LHCN-M2 (cell line): ENCODE results near the gene MIB2. TPM values are rescaled to one million over a fixed set of nuclear protein-coding genes. Genes with fewer than 3 reads are reported as not detected.
"Not testable (repeated sequence)": the region's sequence is repeated elsewhere in the genome, so short reads cannot be mapped to it uniquely, and the experiment has no call there.

Source experiments
- DNase-seq: peaks from one replicate; pipeline ENCODE4 v3.0.0-alpha.2; 2012; ENCODE audit warnings: low read depth
- total RNA-seq: library from RNA; depleted of rRNA; stranded (reverse); fragments of >200 nt; gene quantifications from 2 replicates; pipeline ENCODE4 v1.2.3, GENCODE V29; 2014

MIB2 gene
- total RNA-seq, 1 experiment from 2014 or later = 43.6 TPM

DNA sequence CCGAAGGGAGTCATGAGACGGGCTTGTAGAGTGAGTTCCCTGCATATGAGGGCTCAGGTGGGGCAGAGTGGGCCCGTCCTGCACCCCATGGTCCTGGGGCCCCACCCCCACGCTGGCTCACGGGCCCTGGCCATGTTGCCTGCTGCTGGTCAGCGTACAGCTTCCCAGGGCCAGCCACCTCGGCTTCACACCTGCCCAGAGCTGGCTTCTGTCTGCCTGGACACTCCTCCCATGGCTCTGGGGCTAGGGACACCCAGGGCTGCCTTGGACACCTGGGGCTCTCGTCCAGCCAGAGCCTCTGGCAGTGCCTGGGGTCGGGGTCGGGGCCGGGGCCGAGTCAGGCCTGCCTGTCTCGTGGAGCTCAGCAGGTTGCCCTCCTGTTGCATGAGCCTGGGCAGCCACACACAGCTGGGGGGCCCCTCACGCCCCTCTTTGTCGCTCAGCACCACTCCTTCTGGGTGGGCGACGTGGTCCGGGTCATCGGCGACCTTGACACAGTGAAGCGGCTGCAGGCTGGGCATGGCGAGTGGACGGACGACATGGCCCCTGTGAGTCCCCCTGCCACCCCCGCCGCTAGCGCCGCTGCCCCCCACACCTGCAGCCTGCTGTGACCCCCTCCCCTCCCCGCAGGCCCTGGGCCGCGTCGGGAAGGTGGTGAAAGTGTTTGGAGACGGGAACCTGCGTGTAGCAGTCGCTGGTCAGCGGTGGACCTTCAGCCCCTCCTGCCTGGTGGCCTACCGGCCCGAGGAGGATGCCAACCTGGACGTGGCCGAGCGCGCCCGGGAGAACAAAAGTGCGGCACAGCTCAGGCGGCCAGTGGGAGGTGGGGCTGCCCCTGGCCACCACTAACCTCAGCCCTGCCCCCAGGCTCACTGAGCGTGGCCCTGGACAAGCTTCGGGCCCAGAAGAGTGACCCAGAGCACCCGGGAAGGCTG is 11.2 kb downstream of the MIB2 start:
- no peak for DNase-seq

DNA sequence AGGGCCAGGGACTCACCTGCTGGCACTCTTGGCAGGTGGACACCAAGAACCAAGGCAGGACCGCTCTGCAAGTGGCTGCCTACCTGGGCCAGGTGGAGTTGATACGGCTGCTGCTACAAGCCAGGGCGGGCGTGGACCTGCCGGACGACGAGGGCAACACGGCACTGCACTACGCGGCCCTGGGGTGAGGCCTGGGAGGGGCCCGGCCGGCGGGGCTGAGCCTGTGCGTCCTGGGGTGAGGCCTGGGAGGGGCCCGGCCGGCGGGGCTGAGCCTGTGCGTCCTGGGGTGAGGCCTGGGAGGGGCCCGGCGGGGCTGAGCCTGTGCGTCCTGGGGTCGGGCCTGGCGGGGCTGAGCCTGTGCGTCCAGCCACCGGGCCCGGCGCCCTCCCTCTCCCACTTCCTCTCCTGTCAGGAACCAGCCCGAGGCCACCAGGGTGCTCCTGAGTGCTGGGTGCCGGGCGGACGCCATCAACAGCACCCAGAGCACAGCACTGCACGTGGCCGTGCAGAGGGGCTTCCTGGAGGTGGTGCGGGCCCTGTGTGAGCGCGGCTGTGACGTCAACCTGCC is 12.0 kb downstream of the MIB2 start:
- no peak for DNase-seq

GRCh38 chr1:1627829-1628753 is 12.8 kb downstream of the MIB2 start:
- DNase-seq = no peak

DNA sequence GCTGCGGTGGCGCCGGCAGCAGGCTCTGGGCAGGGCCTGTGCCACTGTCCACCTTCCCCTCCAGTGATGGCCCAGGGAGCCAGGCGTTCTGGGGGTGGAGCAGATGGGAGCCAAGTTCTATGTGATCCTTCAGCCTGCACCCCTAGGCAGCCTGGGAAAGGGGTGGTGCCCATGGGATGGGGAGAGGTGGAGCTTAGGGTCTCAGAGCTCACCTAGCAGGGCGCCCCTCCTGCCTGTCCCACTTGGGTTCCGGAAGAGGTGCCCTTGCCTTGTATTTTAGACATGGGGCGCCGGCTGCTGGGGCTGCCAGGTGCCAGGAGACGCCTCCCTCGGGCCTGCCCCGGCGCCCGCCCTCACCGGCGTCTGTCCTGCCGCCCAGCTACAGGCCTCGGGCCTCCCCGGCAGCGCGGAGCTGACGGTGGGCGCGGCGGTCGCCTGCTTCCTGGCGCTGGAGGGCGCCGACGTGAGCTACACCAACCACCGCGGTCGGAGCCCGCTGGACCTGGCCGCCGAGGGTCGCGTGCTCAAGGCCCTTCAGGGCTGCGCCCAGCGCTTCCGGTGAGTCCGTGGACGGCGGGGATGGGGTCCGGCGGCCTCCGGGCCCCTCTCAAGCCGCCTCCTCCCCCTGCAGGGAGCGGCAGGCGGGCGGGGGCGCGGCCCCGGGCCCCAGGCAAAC is 13.6 kb downstream of the MIB2 start:
- DNase-seq = no peak

GRCh38 chr1:1629430-1630190 is 14.3 kb downstream of the MIB2 start:
- DNase-seq = no peak

DNA sequence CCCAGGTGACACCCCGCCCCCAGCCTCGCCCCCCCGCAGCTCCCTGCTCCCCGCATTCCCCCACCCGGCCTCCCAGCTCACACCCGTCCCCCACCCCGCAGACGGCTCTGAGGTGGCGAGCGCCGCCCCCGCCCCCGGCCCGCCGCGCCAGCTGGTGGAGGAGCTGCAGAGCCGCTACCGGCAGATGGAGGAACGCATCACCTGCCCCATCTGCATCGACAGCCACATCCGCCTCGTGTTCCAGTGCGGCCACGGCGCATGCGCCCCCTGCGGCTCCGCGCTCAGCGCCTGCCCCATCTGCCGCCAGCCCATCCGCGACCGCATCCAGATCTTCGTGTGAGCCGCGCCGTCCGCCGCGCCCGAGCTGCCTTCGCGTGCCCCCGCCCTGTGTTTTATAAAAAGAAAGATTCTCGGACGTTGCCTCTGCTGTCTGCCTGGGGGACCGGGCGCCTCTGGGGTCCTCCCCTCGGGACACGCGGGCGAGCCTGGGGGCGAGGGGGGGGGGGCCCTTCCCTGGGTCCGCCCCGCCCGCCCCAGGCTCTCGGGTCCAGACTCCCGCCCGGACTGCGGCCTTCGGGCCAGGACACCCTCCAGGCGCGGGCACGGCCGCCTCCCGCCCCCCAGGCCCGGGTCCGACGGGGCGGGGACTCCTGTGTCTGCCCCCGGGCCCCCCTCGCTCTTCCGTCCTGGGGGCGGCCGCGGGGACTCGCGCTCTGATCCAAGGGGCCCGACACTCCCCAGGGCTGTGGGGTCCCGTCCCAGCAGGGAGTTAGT is 15.1 kb downstream of the MIB2 start:
- DNase-seq = no peak

GRCh38 chr1:1630965-1631781 is 15.9 kb downstream of the MIB2 start:
- DNase-seq = no peak

DNA sequence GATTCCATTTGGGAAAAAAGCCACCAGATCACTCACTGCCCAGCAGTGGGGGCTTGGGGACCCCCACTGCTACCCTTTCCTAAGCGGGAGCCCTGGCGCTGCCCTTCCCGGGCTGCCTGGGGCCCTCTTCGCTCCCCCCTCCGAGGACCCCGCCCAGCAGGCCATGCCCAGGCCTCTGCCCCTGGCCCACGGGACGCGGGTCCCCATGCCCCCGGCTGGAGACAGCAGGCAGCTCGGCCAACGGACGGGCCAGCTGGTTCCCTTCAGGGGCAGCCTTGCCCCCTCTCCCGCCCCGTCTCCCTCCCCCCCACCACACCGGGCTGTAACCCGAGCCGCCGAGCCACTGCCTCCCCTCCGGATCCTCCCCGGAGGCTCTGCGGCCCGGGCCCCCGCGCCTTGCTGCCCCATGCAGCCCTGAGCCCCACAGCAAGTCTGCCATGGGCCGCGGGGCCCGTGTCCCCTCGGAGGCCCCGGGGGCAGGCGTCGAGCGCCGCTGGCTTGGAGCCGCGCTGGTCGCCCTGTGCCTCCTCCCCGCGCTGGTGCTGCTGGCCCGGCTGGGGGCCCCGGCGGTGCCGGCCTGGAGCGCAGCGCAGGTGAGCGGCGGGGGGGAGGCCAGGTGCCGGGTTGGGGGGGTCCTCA is 16.6 kb downstream of the MIB2 start, which contains the start of gene MMP23B:
TSS of gene MMP23B (plus strand) at position 392 of the 639 bp plus-strand sequence. CDS start at position 438, 46 bp downstream.
- no peak for DNase-seq

- DNase-seq = not testable (repeated sequence)
Measured at GRCh38 chr1:1633409-1633808, 18.1 kb downstream of the MIB2 start.

DNA sequence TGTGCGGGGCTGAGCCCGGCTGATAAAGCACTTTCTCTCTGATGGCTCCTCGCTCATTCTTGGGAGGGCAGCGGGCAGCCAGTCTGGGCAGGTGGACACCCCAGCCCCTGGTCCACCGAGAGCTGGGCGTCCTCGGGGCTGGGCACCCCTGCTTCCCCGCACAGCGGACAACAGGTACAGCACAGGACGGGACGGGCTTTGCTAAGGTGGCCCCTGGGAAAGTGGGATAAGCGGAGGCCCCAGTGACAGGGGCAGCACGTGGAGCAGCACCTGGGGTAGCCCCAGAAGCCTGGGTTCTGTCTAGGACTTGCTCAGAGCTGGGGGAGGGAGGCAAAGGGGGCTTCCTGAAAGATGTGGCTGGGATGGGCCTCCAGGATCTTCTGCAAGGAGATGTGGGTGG is 19.3 kb downstream of the MIB2 start:
- not testable (repeated sequence) for DNase-seq

DNA sequence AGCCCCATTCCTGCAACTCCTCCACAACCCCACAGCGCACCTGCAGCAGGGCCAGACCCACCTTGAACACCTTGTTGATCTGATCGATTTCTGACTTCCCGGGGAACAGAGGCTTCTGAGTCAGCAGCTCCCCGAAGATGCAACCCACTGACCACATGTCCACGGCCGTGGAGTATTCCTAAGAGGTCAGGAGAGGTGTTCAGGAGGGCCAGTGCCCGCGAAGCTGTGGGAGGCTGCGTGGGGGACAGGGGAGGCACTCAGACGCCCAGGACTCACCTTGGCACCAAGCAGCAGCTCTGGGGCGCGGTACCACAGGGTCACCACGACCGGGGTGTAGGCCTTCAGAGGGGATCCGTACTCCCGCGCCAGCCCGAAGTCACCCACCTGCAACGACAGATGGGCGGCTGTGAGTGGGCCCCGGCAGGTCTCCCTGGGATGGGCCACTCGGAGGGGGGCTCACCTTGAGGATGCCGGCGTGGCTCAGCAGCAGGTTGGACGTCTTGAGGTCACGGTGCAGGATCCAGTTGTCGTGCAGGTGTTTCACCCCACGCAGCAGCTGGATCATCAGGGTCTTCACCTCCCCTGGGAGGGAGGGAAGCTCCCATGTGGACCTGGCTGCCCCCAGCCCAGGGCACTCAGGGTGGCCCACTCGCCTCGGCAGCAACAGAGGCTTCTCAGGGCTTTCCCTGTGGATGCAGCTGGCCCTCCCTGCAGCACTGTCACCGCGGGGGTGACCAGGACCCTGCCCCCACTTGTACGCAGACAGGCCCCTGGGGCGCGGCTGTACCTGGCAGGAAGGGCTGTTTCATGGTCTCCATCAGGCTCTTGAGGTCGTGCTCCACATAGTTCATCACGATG is 21.6 kb downstream of the MIB2 start:
- DNase-seq = not testable (repeated sequence)

GRCh38 chr1:1637479-1637875 is 22.2 kb downstream of the MIB2 start:
- not testable (repeated sequence) for DNase-seq

- DNase-seq = not testable (repeated sequence)
Measured at GRCh38 chr1:1638528-1638927, 23.2 kb downstream of the MIB2 start.

GRCh38 chr1:1639368-1639767 is 24.1 kb downstream of the MIB2 start:
- DNase-seq = not testable (repeated sequence)

GRCh38 chr1:1640081-1640480 is 24.8 kb downstream of the MIB2 start:
- not testable (repeated sequence) for DNase-seq

DNA sequence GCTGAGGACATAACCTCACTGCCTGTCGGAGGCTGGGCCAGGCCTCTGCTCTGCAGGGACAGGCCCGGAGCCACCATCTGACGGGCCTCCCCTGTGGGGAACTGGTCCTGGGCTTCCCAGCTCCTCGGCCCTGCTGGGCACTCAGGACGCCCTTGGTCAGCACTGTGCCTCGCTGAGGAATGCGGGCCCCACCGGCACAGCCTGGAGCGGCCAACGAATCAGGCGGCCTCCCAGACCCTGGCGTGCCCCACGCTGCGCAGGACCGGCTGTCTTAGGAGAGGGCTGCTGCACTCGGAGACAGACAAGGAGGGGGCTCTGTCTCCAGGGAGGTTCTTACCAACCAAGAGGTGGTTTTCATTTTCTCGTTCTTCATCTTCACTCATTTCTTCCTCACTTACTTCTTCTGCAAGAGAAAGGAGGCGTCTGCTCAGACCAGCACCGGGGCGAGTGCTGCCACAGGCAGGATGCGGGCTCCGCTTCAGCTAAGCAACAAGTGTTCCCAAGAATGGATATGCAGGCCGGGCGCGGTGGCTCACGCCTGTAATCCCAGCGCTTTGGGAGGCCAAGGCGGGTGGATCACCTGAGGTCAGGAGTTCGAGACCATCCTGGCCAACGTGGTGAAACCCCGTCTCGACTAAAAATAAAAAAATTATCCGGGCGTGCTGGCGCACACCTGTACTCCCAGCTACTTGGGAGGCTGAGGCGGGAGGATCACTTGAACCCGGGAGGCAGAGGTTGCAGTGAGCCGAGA is 25.6 kb downstream of the MIB2 start:
- not testable (repeated sequence) for DNase-seq
